GM21367 (cell line): ENCODE measurements around the gene ABLIM2.

Experiments
- ATAC-seq: cut with Tn5 transposase; IDR thresholded peaks from one replicate; pipeline ENCODE4 v1.9.1; 2021; ENCODE audit not compliant: unreplicated experiment

ABLIM2 gene

DNA sequence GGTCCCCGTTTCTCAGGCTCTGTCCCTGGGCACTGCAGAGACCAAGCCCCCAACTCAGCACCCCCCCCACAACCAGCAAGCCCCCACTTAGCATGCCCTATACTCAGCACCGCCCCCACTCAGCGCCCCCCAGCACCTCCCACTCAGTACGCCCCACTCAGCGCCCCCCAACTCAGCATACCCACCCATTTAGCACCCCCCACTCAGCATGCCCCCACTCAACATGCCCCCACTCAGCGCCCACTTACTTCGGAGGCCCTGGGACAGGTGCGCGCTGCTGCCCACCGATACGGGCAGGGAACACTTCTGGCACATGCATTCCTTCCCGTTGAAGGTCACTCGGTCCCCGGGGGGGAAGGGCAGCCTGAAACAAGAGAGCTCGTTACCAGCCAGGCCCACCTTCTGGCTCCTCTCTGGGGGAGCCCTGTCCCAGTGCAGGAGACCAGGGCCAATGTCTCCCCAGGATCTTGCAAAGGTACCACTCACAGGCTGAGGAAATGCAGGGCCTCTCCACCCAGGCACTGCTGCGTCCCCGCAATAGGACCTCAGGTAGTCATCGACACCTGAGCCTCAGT lies 70.6 kb downstream of the ABLIM2 start:
- ATAC-seq, result no peak

DNA sequence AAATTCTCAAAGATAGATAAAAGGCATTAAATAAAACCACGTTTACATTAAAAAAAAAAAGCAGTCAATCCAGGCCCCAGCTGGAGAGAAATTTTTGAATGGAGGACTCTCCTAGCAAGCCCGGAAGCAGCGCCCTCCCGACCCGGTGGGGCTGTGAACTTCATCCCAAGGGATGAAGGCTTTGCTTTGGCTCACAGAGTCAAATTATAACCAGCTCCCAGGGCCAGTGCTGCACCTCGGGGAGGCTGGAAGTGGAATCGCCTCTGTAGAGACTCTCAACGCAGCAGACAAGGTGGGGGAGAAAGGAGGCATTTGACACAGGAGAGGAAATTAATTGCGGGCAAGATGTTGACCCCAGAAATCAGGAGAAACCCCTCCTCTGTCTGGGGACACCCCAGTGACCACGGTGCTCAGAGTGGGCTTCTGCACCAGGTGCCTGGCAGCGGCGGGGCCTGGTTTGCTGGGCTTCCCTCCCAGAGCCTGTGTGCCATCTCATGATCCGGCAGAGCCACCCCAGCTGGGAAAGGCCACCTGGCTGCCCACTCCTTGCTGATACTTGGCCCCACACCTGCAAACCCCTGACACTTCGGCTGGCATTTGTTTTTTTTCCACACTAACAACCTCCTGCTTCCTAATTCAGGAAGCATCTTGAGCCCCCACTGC lies 71.7 kb downstream of the ABLIM2 start:
- ATAC-seq, result no peak

DNA sequence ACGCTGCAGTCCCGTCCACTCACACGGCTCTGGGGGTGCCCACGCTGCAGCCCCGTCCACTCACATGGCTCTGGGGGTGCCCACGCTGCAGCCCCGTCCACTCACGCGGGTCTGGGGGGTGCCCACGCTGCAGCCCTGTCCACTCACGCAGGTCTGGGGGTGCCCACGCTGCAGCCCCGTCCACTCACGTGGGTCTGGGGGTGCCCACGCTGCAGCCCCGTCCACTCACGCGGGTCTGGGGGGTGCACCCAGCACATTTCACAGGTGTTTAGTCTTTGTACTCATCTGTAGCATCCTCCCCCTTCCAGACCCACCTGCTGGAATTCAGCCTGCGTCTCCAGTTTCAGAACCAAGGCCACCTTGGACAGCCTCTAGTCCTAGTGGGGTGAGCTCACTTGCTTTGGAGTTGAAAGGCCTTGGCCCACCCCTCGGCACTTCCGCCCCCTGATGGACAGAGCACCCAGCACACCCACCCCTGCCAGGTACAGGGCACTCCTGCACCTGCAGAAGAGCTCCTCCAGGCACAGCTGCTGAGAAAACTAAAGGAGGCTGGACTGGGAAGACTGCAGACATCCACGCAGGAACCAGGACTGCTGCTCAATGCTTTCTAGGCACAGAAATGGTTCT lies 73.0 kb downstream of the ABLIM2 start:
- no peak for ATAC-seq

DNA sequence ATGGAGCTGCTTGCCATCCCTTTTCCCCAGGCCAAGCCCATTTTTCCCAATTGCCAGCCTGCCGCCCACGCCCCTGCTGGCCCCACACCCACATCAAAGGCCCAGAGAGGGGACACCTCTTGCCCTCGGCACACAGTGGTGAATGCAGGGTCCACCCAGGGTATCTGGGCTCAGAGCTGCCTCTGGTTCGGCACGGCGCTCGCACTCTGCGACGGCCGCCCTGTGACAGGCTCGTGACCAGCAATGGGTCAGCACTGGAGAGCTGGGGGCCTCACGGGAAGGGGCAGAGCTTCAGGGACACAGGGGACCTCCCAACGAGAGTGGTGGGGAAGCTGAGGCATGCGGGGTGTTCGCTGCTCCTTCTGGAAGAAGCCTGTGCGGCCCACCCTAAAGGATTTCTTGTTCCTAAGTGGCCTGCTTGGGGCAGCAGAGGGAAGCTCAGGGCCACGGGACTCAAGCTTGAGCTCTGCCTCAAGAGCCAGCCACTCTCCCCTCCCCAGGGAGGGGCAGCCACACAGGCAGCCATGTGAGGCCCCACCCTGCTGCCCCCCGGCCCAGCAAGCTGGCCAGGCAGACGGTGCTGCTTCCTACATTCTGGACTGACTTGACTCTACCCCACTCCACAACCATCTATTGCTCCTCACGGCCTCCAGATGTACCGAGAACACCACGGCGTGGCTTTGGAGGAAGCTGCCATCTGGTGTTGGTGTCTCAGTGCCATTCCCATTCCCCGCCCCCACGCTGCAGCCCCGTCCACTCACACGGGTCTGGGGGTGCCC lies 73.7 kb downstream of the ABLIM2 start:
- no peak for ATAC-seq

GRCh38 chr4:8084031-8084660 lies 74.5 kb downstream of the ABLIM2 start:
- no peak for ATAC-seq

DNA sequence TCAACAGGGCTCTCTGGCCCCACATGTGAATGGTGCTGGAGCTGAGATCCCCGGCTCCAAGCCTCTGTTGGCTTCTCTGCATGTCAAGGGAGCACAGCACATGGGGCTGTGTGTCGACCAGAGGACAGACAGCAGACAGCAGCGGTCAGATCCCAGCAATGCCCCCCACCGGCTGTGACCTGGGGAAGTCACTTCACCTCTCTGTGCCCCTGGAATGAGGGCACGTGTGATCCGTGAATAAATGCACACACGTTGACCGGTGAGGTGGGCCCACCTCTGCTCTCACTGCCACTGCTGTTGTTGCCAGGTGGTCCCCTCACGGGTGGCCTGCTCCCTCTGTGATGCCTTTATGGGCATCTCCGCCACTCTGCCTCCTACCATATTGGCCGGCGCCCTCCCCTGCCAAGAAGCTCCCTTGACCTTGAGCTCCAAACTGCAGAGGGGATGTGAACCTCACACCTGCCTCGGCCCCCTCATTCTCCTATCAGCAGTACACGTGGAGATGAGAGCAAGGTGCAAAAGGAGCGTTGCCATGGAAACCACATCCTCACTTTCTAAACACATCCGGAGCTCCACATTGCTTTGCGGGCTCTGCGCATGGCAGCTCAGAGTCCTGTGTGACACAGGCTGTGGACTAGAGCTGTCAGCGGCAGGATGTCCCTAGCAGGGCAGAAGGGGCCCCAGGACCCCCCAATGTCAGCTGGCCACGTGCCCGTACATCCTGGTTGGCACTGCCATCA lies 75.4 kb downstream of the ABLIM2 start:
- ATAC-seq, result no peak

DNA sequence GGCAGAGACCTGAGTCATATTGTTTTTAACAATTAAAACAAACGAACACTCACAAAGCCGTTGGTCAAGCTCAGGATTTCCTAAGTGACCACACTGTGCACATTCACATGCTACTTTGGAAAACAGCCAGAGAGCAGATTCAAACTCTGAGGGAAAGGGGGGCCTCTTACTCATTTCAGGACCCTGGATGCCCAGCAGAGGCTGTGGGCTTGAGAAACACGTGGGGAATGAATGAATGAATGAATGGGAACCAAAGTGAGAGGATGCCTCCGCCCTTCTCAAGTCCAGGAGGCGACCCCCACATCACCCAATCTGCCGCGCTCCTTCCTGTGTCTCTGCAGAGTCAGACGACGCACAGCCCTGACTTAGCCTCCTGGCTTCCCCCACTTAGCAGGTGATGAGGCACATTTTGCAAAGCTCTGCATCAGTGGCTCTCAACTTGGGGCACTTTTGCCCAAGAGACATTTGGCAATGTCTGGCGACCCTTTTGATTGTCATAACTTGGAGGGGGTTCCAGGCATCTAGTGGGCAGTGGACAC lies 76.0 kb downstream of the ABLIM2 start:
- ATAC-seq, result no peak

GRCh38 chr4:8081621-8082516 lies 76.7 kb downstream of the ABLIM2 start:
- no peak for ATAC-seq

GRCh38 chr4:8081171-8081570 lies 77.4 kb downstream of the ABLIM2 start:
- ATAC-seq, result no peak

DNA sequence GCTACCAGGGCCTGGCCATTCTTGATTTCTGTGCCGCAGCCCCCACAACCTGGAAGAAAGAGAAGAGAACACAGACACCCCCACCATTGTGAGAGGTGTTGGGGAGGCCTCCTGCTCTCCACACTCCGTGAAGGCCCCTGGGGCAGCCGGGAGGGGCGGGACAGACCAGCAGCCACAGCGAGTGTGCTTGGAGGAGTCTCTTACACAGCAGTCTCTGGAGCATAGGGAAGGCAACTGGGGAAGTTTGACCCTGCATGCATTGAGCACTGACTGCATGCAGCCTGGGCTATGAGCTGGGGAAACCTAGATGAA lies 77.9 kb downstream of the ABLIM2 start:
- no peak for ATAC-seq

- ATAC-seq, result no peak
Measured at GRCh38 chr4:8079916-8080753, 78.5 kb downstream of the ABLIM2 start.

GRCh38 chr4:8079031-8079885 lies 79.4 kb downstream of the ABLIM2 start:
- no peak for ATAC-seq

DNA sequence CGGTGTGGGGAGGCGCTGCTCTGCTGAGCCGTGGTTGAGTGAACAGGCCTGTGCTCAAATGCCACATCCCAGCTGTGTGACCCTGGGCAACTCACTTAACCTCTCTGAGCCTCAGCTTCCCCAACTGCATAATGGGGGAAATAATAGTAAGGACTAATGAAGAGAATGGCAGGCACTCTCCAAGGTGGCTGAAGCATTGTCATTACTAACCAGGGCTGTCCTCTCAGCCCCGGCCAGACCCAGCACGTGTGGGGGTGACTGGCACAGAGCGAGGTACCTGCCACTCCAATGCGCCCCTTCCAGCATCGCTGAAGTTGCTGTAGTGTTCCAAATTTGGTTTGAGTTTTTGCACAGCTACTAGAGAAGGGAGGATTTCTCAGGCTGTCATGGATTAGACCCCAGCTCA lies 80.0 kb downstream of the ABLIM2 start:
- no peak for ATAC-seq

DNA sequence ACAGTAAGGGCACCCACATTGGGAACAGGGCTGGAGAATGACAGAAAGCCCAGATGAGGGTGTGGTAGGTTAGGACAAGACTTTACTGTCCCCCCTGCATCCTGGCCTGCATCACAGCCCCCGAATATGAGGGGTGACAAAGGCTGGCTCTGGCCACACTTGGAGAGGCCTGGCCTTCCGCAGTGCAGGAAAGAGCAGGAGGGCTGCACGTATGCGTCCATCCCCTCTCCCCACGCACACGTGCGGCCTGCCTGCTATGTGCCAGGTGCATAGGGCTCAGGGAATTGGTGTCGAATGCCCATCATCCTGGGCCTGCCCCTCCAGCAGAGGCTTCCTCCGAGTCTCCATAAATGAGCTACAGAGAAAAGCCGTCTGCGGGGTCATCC lies 80.5 kb downstream of the ABLIM2 start:
- ATAC-seq, result no peak

DNA sequence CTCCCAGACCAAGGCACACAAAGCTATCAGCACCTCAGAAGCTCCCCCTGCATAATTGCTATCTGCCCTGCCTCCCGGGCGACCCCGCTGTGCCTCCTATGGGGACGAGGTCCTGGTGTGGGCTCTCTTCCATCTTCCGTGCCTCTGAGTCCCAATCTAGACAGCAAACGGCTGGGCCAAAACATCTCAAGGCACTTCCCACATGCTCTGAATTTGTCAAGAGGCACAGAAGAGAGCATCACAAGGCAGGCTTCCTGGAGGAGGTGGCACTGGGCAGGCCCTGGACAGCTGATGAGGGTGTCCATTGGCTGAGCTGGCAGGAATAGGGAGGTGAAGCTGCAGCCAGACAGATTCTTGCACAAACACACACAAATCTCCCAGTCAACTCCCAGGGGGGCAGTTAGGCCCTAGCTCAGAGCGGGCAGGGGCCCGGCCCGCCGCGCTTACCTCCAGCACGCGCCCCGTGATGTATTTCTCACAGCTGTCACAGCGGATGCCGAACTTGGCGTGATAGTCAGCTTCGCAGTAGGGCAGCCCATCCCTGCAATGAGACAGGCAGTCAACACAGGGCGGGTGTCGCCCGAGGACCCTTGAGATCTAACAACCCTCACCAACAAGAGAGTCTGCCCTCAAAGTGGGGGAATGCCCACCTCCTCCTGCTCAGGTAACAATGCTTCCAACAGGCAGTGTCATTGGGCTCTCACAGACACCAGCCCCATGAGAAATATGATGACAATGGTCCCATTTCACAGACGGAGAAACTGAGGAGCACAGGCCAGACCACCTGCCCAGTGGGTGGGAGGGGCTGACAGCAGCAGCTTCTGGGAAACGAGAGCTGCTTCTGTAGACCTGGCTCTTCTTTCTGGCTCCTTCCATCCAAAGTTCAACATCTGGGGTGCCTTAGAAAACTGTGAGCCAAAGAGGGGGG lies 81.2 kb downstream of the ABLIM2 start:
- no peak for ATAC-seq

DNA sequence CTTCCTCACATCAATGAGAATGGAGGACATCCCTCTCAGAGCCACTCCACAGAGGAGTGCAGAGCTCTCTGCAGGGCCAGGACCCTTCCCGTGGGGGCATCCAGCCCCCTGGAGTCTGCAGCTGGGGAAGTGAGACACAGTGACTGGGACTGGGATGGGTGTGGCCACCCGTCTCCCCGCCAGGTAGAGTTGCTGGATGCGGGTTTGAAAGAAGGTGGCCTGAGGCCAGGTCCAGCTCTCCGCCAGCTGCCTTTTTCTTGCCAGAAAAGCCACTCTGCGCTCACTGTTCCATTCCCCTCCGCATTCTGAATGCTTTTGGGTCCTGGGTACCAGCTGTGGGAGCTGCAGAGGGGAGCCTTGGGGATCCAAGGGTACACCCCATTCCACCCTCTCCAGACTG lies 82.6 kb downstream of the ABLIM2 start:
- ATAC-seq, result no peak
